ENCODE data around the gene MGMT.

The MGMT gene

DNA sequence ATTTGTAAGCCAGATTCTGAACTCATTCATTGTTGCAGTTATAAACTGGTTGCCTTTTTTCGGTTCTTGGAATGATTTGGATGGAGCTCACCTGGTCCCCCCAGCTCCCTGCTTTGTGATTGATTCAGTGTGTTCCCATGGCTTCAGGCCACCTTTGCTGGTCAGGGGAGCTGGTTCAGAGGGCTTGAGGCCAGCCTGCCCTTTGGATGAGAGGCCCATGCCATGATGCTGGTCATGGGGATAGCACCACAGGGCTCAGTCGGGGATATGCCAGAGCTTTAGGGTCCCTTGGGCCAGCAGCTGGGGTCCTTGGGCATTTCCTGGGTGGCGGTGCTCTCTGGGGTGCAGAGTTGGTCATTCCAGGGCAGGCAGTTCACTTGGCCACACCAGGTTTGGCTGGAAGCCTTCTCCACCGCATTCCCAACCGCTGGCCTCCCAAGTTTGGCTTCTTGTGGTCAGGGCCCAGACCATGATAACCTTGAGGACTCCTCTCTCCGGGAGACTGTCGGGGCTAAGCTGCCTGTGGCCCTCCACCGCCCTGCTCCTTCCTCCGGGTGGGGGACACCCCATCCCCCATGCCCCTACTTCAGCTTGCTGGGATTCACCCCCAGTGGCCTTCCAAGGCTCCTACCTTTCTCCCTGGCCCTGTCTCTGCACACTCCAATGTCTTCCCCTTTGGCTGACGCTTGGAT is 65.1 kb downstream of the MGMT start:
- no peak for DNase-seq (ENCODE audit: low read depth, low spot score)
- H3K4me3 ChIP-seq (ENCODE audit: low read length): no peak overlapping the region

- H3K4me3 ChIP-seq (ENCODE audit: low read length): peak overlapping the region; percentile 25
- DNase-seq (ENCODE audit: low read depth, low spot score): peak; percentile 68
Observed at GRCh38 chr10:129532838-129533237, 65.8 kb downstream of the MGMT start.

GRCh38 chr10:129533281-129533680 is 66.2 kb downstream of the MGMT start:
- DNase-seq (ENCODE audit: low read depth, low spot score): no peak
- no peak overlapping the region for H3K4me3 ChIP-seq (ENCODE audit: low read length)

DNA sequence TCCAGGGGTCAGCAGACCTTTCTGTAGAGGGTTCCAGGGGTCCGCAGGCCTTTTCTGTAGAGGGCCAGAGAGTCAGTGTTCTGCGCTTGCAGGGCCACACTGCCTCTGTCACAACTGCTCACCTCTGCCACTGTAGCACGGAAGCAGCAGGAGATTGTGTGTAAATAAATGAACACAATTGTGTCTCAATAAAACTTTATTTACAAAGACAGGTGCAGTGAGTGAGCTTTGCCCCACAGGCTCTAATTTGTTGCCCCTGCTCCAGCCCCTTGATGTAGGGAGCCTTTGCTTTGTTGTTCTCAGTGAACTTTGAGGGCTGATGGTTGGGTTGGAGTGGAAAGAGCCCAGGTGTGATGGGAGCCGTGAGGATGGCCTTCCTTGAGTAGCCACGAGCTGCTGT is 67.8 kb downstream of the MGMT start:
- no peak for DNase-seq (ENCODE audit: low read depth, low spot score)
- H3K4me3 ChIP-seq (ENCODE audit: low read length): no peak overlapping the region

- DNase-seq (ENCODE audit: low read depth, low spot score): no peak
- no peak overlapping the region for H3K4me3 ChIP-seq (ENCODE audit: low read length)
Observed at GRCh38 chr10:129536336-129536735, 69.3 kb downstream of the MGMT start.

DNA sequence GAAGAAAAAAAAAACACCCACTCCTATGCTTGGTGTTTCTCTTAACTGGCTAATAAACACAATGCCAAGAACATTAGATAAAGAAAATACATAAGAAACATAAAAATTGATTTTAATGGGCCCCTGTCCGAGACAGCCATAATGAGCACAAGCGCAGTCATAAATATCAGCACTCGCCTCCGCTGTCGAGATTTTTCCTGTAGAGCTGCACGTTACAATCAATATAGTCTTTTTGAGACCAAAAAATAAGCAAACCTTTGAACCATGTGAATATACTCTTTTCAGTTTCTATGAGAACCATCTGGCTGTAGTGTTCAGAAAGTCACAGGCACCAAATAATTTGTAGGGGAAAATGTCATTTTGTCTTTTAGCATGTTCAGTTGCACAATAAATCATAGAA is 70.1 kb downstream of the MGMT start:
- no peak overlapping the region for H3K4me3 ChIP-seq (ENCODE audit: low read length)
- no peak for DNase-seq (ENCODE audit: low read depth, low spot score)

DNA sequence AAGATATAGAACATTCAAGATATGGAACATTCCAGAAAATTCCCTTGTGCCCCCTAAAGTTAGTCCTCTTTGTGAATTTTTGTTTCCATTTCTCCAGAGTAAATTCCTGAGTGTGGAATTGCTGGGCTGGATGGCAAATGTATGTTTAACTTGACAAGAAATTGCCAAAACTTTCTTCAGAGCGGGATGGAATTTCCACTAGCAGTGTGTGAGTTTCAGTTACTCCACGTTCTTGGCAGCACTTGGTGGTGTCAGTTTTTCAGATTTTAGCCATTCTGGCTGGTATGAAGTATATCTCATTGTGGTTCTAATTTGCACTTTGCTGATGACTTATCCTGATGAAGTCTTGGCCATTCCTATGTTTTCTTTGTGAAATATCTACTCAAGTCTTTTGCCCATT is 71.2 kb downstream of the MGMT start:
- no peak for DNase-seq (ENCODE audit: low read depth, low spot score)
- H3K4me3 ChIP-seq (ENCODE audit: low read length): no peak overlapping the region

GRCh38 chr10:129541200-129541599 is 74.2 kb downstream of the MGMT start:
- no peak for DNase-seq (ENCODE audit: low read depth, low spot score)
- H3K4me3 ChIP-seq (ENCODE audit: low read length): no peak overlapping the region

- no peak for DNase-seq (ENCODE audit: low read depth, low spot score)
- H3K4me3 ChIP-seq (ENCODE audit: low read length): no peak overlapping the region
Observed at GRCh38 chr10:129541748-129542487, 74.9 kb downstream of the MGMT start.

GRCh38 chr10:129542589-129542988 is 75.5 kb downstream of the MGMT start:
- no peak overlapping the region for H3K4me3 ChIP-seq (ENCODE audit: low read length)
- no peak for DNase-seq (ENCODE audit: low read depth, low spot score)

GRCh38 chr10:129544205-129545202 is 77.5 kb downstream of the MGMT start:
- H3K4me3 ChIP-seq (ENCODE audit: low read length): no peak overlapping the region

GRCh38 chr10:129545261-129545660 is 78.2 kb downstream of the MGMT start:
- H3K4me3 ChIP-seq (ENCODE audit: low read length): no peak overlapping the region
- no peak for DNase-seq (ENCODE audit: low read depth, low spot score)

More at GRCh38 chr10:129544205-129545202, 77.5 kb downstream of the MGMT start:
- DNase-seq (ENCODE audit: low read depth, low spot score): no peak

GRCh38 chr10:129546106-129546505 is 79.1 kb downstream of the MGMT start:
- no peak for DNase-seq (ENCODE audit: low read depth, low spot score)
- H3K4me3 ChIP-seq (ENCODE audit: low read length): no peak overlapping the region

- no peak for DNase-seq (ENCODE audit: low read depth, low spot score)
- no peak overlapping the region for H3K4me3 ChIP-seq (ENCODE audit: low read length)
Observed at GRCh38 chr10:129547608-129548007, 80.6 kb downstream of the MGMT start.

DNA sequence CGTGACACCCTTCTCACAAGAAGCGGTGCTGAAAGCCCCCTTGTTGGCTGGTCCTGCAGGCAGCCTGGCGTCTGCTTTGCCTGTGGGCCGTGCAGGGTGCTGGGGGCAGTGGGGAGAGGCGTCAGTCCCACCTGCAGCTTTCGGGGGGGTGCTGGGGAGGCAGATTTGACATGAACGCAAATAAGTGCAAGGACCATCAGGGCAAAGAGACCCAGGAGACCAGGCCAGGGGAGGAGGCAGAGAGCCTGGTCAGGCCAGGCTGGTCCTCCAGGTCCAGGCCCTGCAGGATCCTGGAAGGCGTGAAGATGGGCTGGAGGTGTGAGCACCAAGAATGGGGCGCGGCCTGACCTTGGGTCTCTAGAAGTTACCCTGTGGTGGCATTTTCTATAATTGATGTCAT is 81.6 kb downstream of the MGMT start:
- no peak overlapping the region for H3K4me3 ChIP-seq (ENCODE audit: low read length)
- DNase-seq (ENCODE audit: low read depth, low spot score): no peak

- no peak for DNase-seq (ENCODE audit: low read depth, low spot score)
- H3K4me3 ChIP-seq (ENCODE audit: low read length): no peak overlapping the region
Observed at GRCh38 chr10:129550076-129550475, 83.0 kb downstream of the MGMT start.

DNA sequence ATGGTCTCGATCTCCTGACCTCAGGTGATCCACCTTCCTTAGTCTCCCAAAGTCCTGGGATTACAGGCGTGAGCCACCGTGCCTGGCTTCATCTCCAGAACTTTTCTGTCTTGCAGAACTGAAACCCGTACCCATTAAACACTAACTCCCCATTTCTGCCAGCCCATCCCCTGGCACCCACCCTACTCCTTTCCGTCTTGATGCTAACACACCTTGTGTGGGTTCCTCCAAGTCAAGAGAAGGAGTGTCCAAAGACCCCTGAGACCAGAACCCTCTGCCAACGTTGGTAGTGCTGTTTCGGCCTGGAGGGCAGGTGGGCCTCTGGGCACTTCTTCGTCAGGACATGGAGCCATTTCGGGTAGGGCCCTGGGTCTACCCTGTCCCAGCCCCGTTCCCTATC is 83.6 kb downstream of the MGMT start:
- no peak for DNase-seq (ENCODE audit: low read depth, low spot score)
- H3K4me3 ChIP-seq (ENCODE audit: low read length): no peak overlapping the region

- no peak overlapping the region for H3K4me3 ChIP-seq (ENCODE audit: low read length)
- no peak for DNase-seq (ENCODE audit: low read depth, low spot score)
Observed at GRCh38 chr10:129552119-129552518, 85.1 kb downstream of the MGMT start.

DNA sequence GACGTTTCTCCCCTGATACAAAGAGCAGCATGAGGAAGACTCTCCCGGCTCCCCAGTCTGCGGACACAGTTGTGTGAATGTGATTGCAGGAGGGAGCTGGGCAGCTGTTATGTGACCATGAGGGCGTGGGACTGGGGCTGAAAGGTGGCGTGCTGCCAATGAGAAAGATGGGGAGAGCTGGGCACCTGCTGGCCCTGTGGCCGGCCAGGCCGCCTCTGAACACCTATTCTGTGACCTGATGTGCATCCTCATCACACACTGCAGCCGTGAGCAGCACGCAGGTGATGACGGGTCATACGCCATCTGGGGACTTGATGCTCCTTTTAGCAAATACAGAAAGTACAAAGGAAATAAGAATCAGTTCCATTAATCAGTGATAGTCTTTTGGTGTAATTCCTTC is 86.9 kb downstream of the MGMT start:
- H3K4me3 ChIP-seq (ENCODE audit: low read length): no peak overlapping the region
- DNase-seq (ENCODE audit: low read depth, low spot score): no peak

- H3K4me3 ChIP-seq (ENCODE audit: low read length): no peak overlapping the region
- no peak for DNase-seq (ENCODE audit: low read depth, low spot score)
Observed at GRCh38 chr10:129556316-129556715, 89.3 kb downstream of the MGMT start.

Data from Jurkat, Clone E6-1 (cell line).